ENCODE data around the gene UNC93A. TPM values are rescaled to one million over a fixed set of nuclear protein-coding genes. Genes with fewer than 3 reads are reported as not detected.

Gene UNC93A
- total and polyA plus RNA-seq, 2 donors (not counting 1 experiment from before 2014, with no cell fraction given), result not detected

GRCh38 chr6:167336844-167337630 lies 45.9 kb downstream of the UNC93A start:
- Histone ChIP-seq H3K79me2 (ENCODE audit: control insufficient read depth, insufficient read depth, low read length) (no peaks in the 10 kb centered on the region), H2AFZ (ENCODE audit: insufficient read depth, low read depth, low read length, poor library complexity, severe bottlenecking) (no peak overlapping the region), H3K4me3 (ENCODE audit: control extremely low read depth in 1 of 5, extremely low read depth in 1 of 5, insufficient read depth in 1 of 5, low read depth in 2 of 5, low read length in 4 of 5) (no peak overlapping the region), H3K9ac (ENCODE audit: low read length) (no peak overlapping the region), H4K20me1 (ENCODE audit: control insufficient read depth, insufficient read depth, low read length, poor library complexity, severe bottlenecking) (no peaks in the 10 kb centered on the region), H3K36me3 (replicated peaks in 1 of 2; ENCODE audit: control extremely low read depth in 1 of 2, control insufficient read depth in 1 of 2, extremely low read depth in 1 of 2, insufficient read depth in 2 of 2, low read length in 1 of 2) (no peaks in the 10 kb centered on the region), H3K9me3 (ENCODE audit: control extremely low read depth in 1 of 3, control insufficient read depth in 2 of 3, insufficient read depth in 1 of 3, low read length in 2 of 3) (peaks cover 0 to 5% (median 0%) of the 10 kb centered on the region in 3 donors), H3K27ac (ENCODE audit: low read length in 2 of 2) (no peak overlapping the region), H3K4me2 (replicated peaks; ENCODE audit: low read depth, low read length, poor library complexity, severe bottlenecking) (no peak overlapping the region), H3K27me3 (replicated peaks in 1 of 4; ENCODE audit: control extremely low read depth in 1 of 4, control insufficient read depth in 3 of 4, insufficient read depth in 4 of 4, low read length in 3 of 4) (peaks cover 0 to 4% (median 1%) of the 10 kb centered on the region in 4 experiments), H3K4me1 (ENCODE audit: control insufficient read depth in 2 of 2, insufficient read depth in 2 of 2, low read length in 2 of 2) (no peaks in the 10 kb centered on the region)
- ChIA-PET CTCF (no interaction called here), POLR2A (no interaction called here)
- Mint-ChIP-seq H3K9me3 (ENCODE audit: insufficient read depth) (no peaks in the 10 kb centered on the region), H3K4me1 (no peaks in the 10 kb centered on the region), H3K27ac (no peak overlapping the region), H3K27me3 (peaks cover 18% of the 10 kb centered on the region), H3K4me3 (no peak overlapping the region)
- intact Hi-C loops (cut with micrococcal nuclease), result no loop called here
- DNase-seq (no peak), ATAC-seq (ENCODE audit: low read depth) (no peak)
- 87% methylated on average over 17 of the region's 19 CpGs for WGBS (ENCODE audit: insufficient coverage)
- TF ChIP-seq EZH2 (IDR thresholded peaks at IDR 0.05; ENCODE audit: borderline replicate concordance, insufficient read depth, low read depth, low read length, poor library complexity, severe bottlenecking), result no peak
- TF ChIP-seq CTCF (IDR thresholded peaks at IDR 0.05), result no peak

- CTCF ChIA-PET, result no interaction called here
- no peak overlapping the region for H2AFZ ChIP-seq (ENCODE audit: insufficient read depth, low read depth, low read length, poor library complexity, severe bottlenecking)
- Mint-ChIP-seq H3K4me1 (no peaks in the 10 kb centered on the region), H3K4me3 (no peak overlapping the region), H3K27me3 (peaks cover 22% of the 10 kb centered on the region), H3K27ac (no peak overlapping the region), H3K9me3 (ENCODE audit: insufficient read depth) (no peaks in the 10 kb centered on the region)
- POLR2A ChIA-PET, result no interaction called here
- no peak for ATAC-seq (ENCODE audit: low read depth)
- H3K27me3 ChIP-seq (replicated peaks in 1 of 4; ENCODE audit: control extremely low read depth in 1 of 4, control insufficient read depth in 3 of 4, insufficient read depth in 4 of 4, low read length in 3 of 4), result peaks cover 0 to 4% (median 1%) of the 10 kb centered on the region in 4 experiments
- H3K4me3 ChIP-seq (ENCODE audit: control extremely low read depth in 1 of 5, extremely low read depth in 1 of 5, insufficient read depth in 1 of 5, low read depth in 2 of 5, low read length in 4 of 5), result no peak overlapping the region
- no peaks in the 10 kb centered on the region for H3K4me1 ChIP-seq (ENCODE audit: control insufficient read depth in 2 of 2, insufficient read depth in 2 of 2, low read length in 2 of 2)
- no peak overlapping the region for H3K4me2 ChIP-seq (replicated peaks; ENCODE audit: low read depth, low read length, poor library complexity, severe bottlenecking)
- peaks cover 0 to 5% (median 0%) of the 10 kb centered on the region in 3 donors for H3K9me3 ChIP-seq (ENCODE audit: control extremely low read depth in 1 of 3, control insufficient read depth in 2 of 3, insufficient read depth in 1 of 3, low read length in 2 of 3)
- no peak overlapping the region for H3K27ac ChIP-seq (ENCODE audit: low read length in 2 of 2)
- H3K79me2 ChIP-seq (ENCODE audit: control insufficient read depth, insufficient read depth, low read length), result no peaks in the 10 kb centered on the region
- no peaks in the 10 kb centered on the region for H3K36me3 ChIP-seq (replicated peaks in 1 of 2; ENCODE audit: control extremely low read depth in 1 of 2, control insufficient read depth in 1 of 2, extremely low read depth in 1 of 2, insufficient read depth in 2 of 2, low read length in 1 of 2)
- no peak overlapping the region for H3K9ac ChIP-seq (ENCODE audit: low read length)
- intact Hi-C loops (cut with micrococcal nuclease), result no loop called here
- no peak for TF ChIP-seq CTCF (IDR thresholded peaks at IDR 0.05)
- TF ChIP-seq EZH2 (IDR thresholded peaks at IDR 0.05; ENCODE audit: borderline replicate concordance, insufficient read depth, low read depth, low read length, poor library complexity, severe bottlenecking), result no peak
- 84% methylated on average over 4 of the region's 5 CpGs for WGBS (ENCODE audit: insufficient coverage)
- DNase-seq, result no peak
- no peaks in the 10 kb centered on the region for H4K20me1 ChIP-seq (ENCODE audit: control insufficient read depth, insufficient read depth, low read length, poor library complexity, severe bottlenecking)
These were observed 46.7 kb downstream of the UNC93A start for GRCh38 chr6:167337675-167338449.

All from B cell (primary cell).